PC-3 (cell line): ENCODE measurements around the gene MADCAM1. TPM values are rescaled to one million over a fixed set of nuclear protein-coding genes. Genes with fewer than 3 reads are reported as not detected.

Experiments used
- ATAC-seq: fragments of 200-7000 bp; cut with Tn5 transposase; 2 replicates; pipeline ENCODE4 v1.9.1; 2020; ENCODE audit warnings: mild to moderate bottlenecking, moderate library complexity
- BruUV-seq: library from RNA; stranded (reverse); fragments of 400-500 nt; replicated peaks from 2 replicates; lab custom pipeline; 2021; lab: Mats Ljungman, UMichigan
- CTCF ChIA-PET: fragments of 300-600 bp; sonication (Branson Sonifier 250); formaldehyde crosslinking; loops from one replicate; lab custom pipeline; 2022; ENCODE audit warnings: antibody characterized with exemption; lab: Charles Lee
- POLR2A ChIA-PET: fragments of 300-600 bp; sonication (Branson Sonifier 250); formaldehyde crosslinking; loops from one replicate; lab custom pipeline; 2022; ENCODE audit warnings: antibody characterized with exemption; ENCODE audit not compliant: unreplicated experiment; lab: Charles Lee
- DNase-seq: peaks from one replicate; pipeline ENCODE4 v3.0.0-alpha.2; 2015
- H2AFZ ChIP-seq: fragments of 300-600 bp; sonication (generic); 2 replicates; pipeline ENCODE4 v1.6.0; 2016; ENCODE audit warnings: antibody characterized with exemption, low read length
- H3F3A ChIP-seq: fragments of 300-600 bp; sonication (generic); one replicate; pipeline ENCODE4 v1.6.0; 2017; ENCODE audit warnings: antibody characterized with exemption, low read length, control low read depth, mild to moderate bottlenecking; ENCODE audit not compliant: unreplicated experiment
- H3K27ac ChIP-seq: fragments of 300-600 bp; sonication (generic); 2 replicates; pipeline ENCODE4 v1.5.1; 2016; ENCODE audit warnings: mild to moderate bottlenecking, low read length
- H3K27me3 ChIP-seq: fragments of 300-600 bp; sonication (generic); 2 replicates; pipeline ENCODE4 v1.6.1; 2016; ENCODE audit warnings: low read length, mixed read lengths
- H3K36me3 ChIP-seq: fragments of 300-600 bp; sonication (generic); 2 replicates; pipeline ENCODE4 v1.6.1; 2016; ENCODE audit warnings: low read depth, mixed run types, low read length, mixed read lengths
- H3K4me1 ChIP-seq: fragments of 300-600 bp; sonication (generic); 2 replicates; pipeline ENCODE4 v1.5.1; 2016; ENCODE audit warnings: low read length; ENCODE audit not compliant: insufficient read depth
- H3K4me2 ChIP-seq: fragments of 300-600 bp; sonication (generic); 2 replicates; pipeline ENCODE4 v1.6.0; 2016; ENCODE audit warnings: low read length
- H3K4me3 ChIP-seq: fragments of 300-600 bp; sonication (generic); 2 replicates; pipeline ENCODE4 v1.5.1; 2016; ENCODE audit warnings: mild to moderate bottlenecking, low read length, mixed read lengths
- H3K79me2 ChIP-seq: fragments of 300-600 bp; sonication (generic); 2 replicates; pipeline ENCODE4 v1.6.1; 2017; ENCODE audit warnings: low read length, mixed read lengths
- H3K9ac ChIP-seq: fragments of 300-600 bp; sonication (generic); 2 replicates; pipeline ENCODE4 v1.6.0; 2016; ENCODE audit warnings: mild to moderate bottlenecking, low read length
- H3K9me2 ChIP-seq: fragments of 300-600 bp; sonication (generic); replicated peaks from 2 replicates; pipeline ENCODE4 v1.6.1; 2016; ENCODE audit warnings: mixed run types, low read length, mixed read lengths
- H3K9me3 ChIP-seq: fragments of 300-600 bp; sonication (generic); 2 replicates; pipeline ENCODE4 v1.6.1; 2016; ENCODE audit warnings: low read length, mixed read lengths
- H4K20me1 ChIP-seq: fragments of 300-600 bp; sonication (generic); 2 replicates; pipeline ENCODE4 v1.6.1; 2016; ENCODE audit warnings: low read length, mixed read lengths
- EZH2 ChIP-seq: fragments of 300-600 bp; sonication (generic); IDR thresholded peaks from one replicate; pipeline ENCODE4 v1.6.1; 2017; ENCODE audit warnings: antibody characterized with exemption, mild to moderate bottlenecking, low read length; ENCODE audit not compliant: unreplicated experiment
- EZH2phosphoT487 ChIP-seq: fragments of 300-600 bp; sonication (generic); IDR thresholded peaks from 2 replicates; pipeline ENCODE4 v1.6.1; 2018; ENCODE audit warnings: mild to moderate bottlenecking, antibody characterized with exemption, low read length, borderline replicate concordance
- intact Hi-C: fragments of 100-400 bp; cut with micrococcal nuclease; formaldehyde crosslinking; loops from 2 replicates; pipeline ENCODE4 v1.9.0; 2023
- total RNA-seq: library from RNA; depleted of rRNA; stranded (reverse); fragments of >200 nt; gene quantifications from 2 replicates; pipeline ENCODE4 v1.2.3, GENCODE V29; 2014
- TF ChIP-seq, protein P1 (sequence below): fragments of 300-600 bp; sonication (generic); conservative IDR thresholded peaks from 2 replicates; pipeline ENCODE4 v1.5.1; 2017; ENCODE audit warnings: antibody characterized with exemption, low read depth, mild to moderate bottlenecking, low read length

Gene MADCAM1
- total RNA-seq, 1 experiment from 2014 or later: 0.11 TPM

- H3F3A ChIP-seq: no peaks in the 10 kb centered on the region
- BruUV-seq: TSS peak; percentile 44
- H4K20me1 ChIP-seq: no peaks in the 10 kb centered on the region
- H3K27me3 ChIP-seq: no peaks in the 10 kb centered on the region
- H3K9ac ChIP-seq: peak within 1 kb of the TSS; percentile 89
- CTCF ChIA-PET: interaction anchor here (1.0 kb wide), 2 partner anchors 10 to 19 kb away, joined by 4 to 5 read pairs; no protein-coding TSS in a partner anchor
- no peaks in the 10 kb centered on the region for H3K9me2 ChIP-seq
- peak within 1 kb of the TSS; percentile 92 for H3K27ac ChIP-seq
- peak within 1 kb of the TSS; percentile 99 for H3K4me3 ChIP-seq
- peak; percentile 67 for DNase-seq
- no peaks in the 10 kb centered on the region for H3K9me3 ChIP-seq
- peak within 1 kb of the TSS; percentile 91 for H3K4me2 ChIP-seq
- TF ChIP-seq EZH2phosphoT487 (no peak), EZH2 (no peak)
- TF ChIP-seq, protein P1, sequence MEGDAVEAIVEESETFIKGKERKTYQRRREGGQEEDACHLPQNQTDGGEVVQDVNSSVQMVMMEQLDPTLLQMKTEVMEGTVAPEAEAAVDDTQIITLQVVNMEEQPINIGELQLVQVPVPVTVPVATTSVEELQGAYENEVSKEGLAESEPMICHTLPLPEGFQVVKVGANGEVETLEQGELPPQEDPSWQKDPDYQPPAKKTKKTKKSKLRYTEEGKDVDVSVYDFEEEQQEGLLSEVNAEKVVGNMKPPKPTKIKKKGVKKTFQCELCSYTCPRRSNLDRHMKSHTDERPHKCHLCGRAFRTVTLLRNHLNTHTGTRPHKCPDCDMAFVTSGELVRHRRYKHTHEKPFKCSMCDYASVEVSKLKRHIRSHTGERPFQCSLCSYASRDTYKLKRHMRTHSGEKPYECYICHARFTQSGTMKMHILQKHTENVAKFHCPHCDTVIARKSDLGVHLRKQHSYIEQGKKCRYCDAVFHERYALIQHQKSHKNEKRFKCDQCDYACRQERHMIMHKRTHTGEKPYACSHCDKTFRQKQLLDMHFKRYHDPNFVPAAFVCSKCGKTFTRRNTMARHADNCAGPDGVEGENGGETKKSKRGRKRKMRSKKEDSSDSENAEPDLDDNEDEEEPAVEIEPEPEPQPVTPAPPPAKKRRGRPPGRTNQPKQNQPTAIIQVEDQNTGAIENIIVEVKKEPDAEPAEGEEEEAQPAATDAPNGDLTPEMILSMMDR: no peak
- ATAC-seq: peak; percentile 79
- intact Hi-C loops: no loop called here
- H3K36me3 ChIP-seq: no peaks in the 10 kb centered on the region; the same call in 1 of the 2 replicates
- H2AFZ ChIP-seq: peak within 1 kb of the TSS; percentile 93
- peaks cover 11% of the 10 kb centered on the region for H3K79me2 ChIP-seq
- H3K4me1 ChIP-seq: peaks cover 10% of the 10 kb centered on the region; the same call in 1 of the 2 replicates
- POLR2A ChIA-PET: no interaction called here
Observed at GRCh38 chr19:507286-508203, 11.3 kb downstream of the MADCAM1 start, which contains the start of gene TPGS1. Gene TPGS1, plus strand, starts transcription at chr19:507497. Its CDS starts 10 bp downstream, at chr19:507507.

DNA sequence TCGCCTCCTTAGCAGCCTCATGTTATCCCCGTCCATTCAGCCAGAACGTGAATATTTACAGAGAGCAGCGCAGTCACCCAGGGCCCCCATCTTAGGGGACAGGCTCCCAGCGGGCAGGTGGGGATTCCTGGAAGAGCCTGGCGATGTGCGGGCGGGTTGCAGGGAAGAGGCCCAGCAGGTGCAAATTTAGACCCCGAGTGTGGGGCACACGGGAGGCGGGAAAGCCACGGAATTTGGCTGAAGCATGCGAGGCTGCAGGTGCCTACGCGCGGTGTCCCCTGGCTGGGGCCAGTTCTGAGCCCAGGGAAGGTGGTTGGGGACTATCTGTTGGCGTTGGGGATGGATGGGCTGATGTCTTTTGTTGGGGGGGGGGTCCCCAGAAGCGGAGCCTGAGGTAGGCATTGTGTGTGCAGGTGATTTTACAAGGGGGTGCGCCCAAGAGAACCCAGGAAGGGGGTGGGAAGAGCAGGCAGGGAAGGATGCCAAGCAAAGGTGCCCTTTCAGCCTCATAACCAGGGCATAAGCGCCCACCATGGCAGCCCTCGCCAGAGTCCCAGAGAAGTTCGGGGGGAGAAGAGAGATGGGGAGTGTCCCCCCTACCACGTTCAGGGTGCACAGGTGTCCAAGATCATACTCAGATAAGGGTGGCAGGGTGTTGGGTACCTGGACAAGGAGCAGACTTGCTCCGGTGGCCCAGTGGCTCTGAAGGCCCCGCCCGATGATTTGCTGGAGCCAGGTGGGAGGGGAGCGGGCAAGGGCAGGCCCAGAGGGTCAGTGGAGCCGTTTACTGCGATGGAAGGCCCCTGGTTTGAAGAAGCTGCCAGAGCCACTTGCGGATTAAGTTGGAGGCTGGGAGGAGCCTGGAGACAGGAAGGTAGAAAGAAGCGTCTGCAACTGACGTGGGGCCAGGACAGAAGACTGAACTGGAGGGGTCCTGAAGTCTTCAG is 12.2 kb downstream of the MADCAM1 start:
- Histone ChIP-seq H3K27ac (no peak overlapping the region), H3K36me3 (no peaks in the 10 kb centered on the region; the same call in 1 of the 2 replicates), H3K27me3 (no peaks in the 10 kb centered on the region), H4K20me1 (no peaks in the 10 kb centered on the region), H3F3A (no peaks in the 10 kb centered on the region), H3K4me3 (peak overlapping the region; percentile 99), H3K9ac (peak overlapping the region; percentile 89; the same call in 1 of the 2 replicates), H3K4me1 (peaks cover 10% of the 10 kb centered on the region; the same call in 1 of the 2 replicates), H3K79me2 (peaks cover 11% of the 10 kb centered on the region), H3K9me3 (no peaks in the 10 kb centered on the region), H3K4me2 (peak overlapping the region; percentile 91), H2AFZ (peak overlapping the region; percentile 46), H3K9me2 (no peaks in the 10 kb centered on the region)
- no peak for TF ChIP-seq EZH2
- TF ChIP-seq, protein P1: no peak
- no peak for TF ChIP-seq EZH2phosphoT487
- no peak for ATAC-seq
- CTCF ChIA-PET: no interaction called here
- intact Hi-C loops: no loop called here
- TSS peak; percentile 72 for BruUV-seq
- DNase-seq: no peak
- POLR2A ChIA-PET: no interaction called here
